Suprapubic skin (tissue), 4 donors: ENCODE data around the gene KCNJ1.

Experiments used
- CTCF ChIP-seq, 2 donors: fragments of 200-600 bp in 1 of 2; fragments of 450-650 bp in 1 of 2; sonication (generic) in 1 of 2; IDR thresholded peaks; one replicate each; pipeline ENCODE4 v1.5.1; 2016 to 2019; ENCODE audit warnings: antibody characterized with exemption in 2 of 2, mild to moderate bottlenecking in 1 of 2, moderate library complexity in 1 of 2
- EP300 ChIP-seq: sonication (generic); formaldehyde crosslinking; IDR thresholded peaks from one replicate; pipeline ENCODE4 v1.6.1; 2017; ENCODE audit warnings: antibody characterized with exemption
- POLR2A ChIP-seq, 2 donors: fragments of 450-650 bp; IDR thresholded peaks; one replicate each; pipeline ENCODE4 v1.6.1; 2017; ENCODE audit warnings: antibody characterized with exemption in 2 of 2, mild to moderate bottlenecking in 2 of 2, moderate library complexity in 2 of 2
- POLR2AphosphoS5 ChIP-seq, 3 donors: sonication (generic); formaldehyde crosslinking; IDR thresholded peaks; one replicate each; pipeline ENCODE4 v1.6.1; 2017; ENCODE audit warnings: antibody characterized with exemption in 3 of 3

GRCh38 chr11:128825050-128825784, 41.9 kb downstream of the KCNJ1 start:
- TF ChIP-seq POLR2AphosphoS5 (IDR thresholded peaks at IDR 0.05) (no peak), CTCF (IDR thresholded peaks at IDR 0.05) (no peak), POLR2A (IDR thresholded peaks at IDR 0.05) (no peak), EP300 (no peak)
